ENCODE measurements around the gene PGS1.
A peak's percentile ranks its signal among the peaks of the same experiment; 100 is the strongest.
"Not testable (repeated sequence)": the region's sequence is repeated elsewhere in the genome, so short reads cannot be mapped to it uniquely, and the experiment has no call there.

Gene PGS1

GRCh38 chr17:78378225-78379130, at the start of gene PGS1:
TSS of gene PGS1 (plus strand) at chr17:78378649. CDS start at chr17:78378666, 17 bp downstream.
- peak; percentile 15 for DNase-seq

GRCh38 chr17:78329263-78330059, 49.0 kb upstream of the PGS1 start:
- DNase-seq, result peak; percentile 36

- no peak for DNase-seq
Observed at GRCh38 chr17:78330570-78331224, 47.8 kb upstream of the PGS1 start.

GRCh38 chr17:78331355-78331754, 47.1 kb upstream of the PGS1 start:
- not testable (repeated sequence) for DNase-seq

- no peak for DNase-seq
Observed at GRCh38 chr17:78332991-78333390, 45.5 kb upstream of the PGS1 start.

GRCh38 chr17:78335209-78335608, 43.2 kb upstream of the PGS1 start:
- no peak for DNase-seq

GRCh38 chr17:78337244-78338109, 41.0 kb upstream of the PGS1 start:
- DNase-seq, result no peak

GRCh38 chr17:78338486-78339259, 39.8 kb upstream of the PGS1 start:
- no peak for DNase-seq

GRCh38 chr17:78340183-78340955, 38.1 kb upstream of the PGS1 start:
- no peak for DNase-seq

- DNase-seq, result no peak
Observed at GRCh38 chr17:78341559-78342448, 36.6 kb upstream of the PGS1 start.

GRCh38 chr17:78342449-78343186, 35.8 kb upstream of the PGS1 start:
- no peak for DNase-seq

GRCh38 chr17:78343187-78343542, 35.3 kb upstream of the PGS1 start:
- DNase-seq, result peak; percentile 30

- DNase-seq, result no peak
Observed at GRCh38 chr17:78343543-78344201, 34.8 kb upstream of the PGS1 start.

- DNase-seq, result no peak
Observed at GRCh38 chr17:78344666-78345065, 33.8 kb upstream of the PGS1 start.

- DNase-seq, result no peak
Observed at GRCh38 chr17:78345172-78345571, 33.3 kb upstream of the PGS1 start.

GRCh38 chr17:78345791-78346494, 32.5 kb upstream of the PGS1 start:
- DNase-seq, result no peak

GRCh38 chr17:78346605-78347250, 31.7 kb upstream of the PGS1 start:
- DNase-seq, result no peak

Measured in GF-D8 (cell line).